ENCODE measurements around the gene MEPE.

Gene MEPE

GRCh38 chr4:87823200-87823599, 9.6 kb upstream of the MEPE start:
- TF ChIP-seq BACH2 (CRISPR knock-in tag; IDR thresholded peaks at IDR 0.05; ENCODE audit: borderline replicate concordance) (no peak), OSR1 (CRISPR knock-in tag; IDR thresholded peaks at IDR 0.05) (no peak), POU6F1 (CRISPR knock-in tag; IDR thresholded peaks at IDR 0.05; ENCODE audit: borderline replicate concordance, low read depth) (no peak), ZFP30 (CRISPR knock-in tag; IDR thresholded peaks at IDR 0.05) (no peak), CSDC2 (CRISPR knock-in tag; IDR thresholded peaks at IDR 0.05) (no peak)
- no peak for ATAC-seq

- no peak for ATAC-seq
- TF ChIP-seq ISL1 (CRISPR knock-in tag; IDR thresholded peaks at IDR 0.05) (no peak), CSRNP3 (CRISPR knock-in tag; IDR thresholded peaks at IDR 0.05) (no peak), ESRRG (CRISPR knock-in tag; IDR thresholded peaks at IDR 0.05) (no peak), BACH2 (CRISPR knock-in tag; IDR thresholded peaks at IDR 0.05; ENCODE audit: borderline replicate concordance) (no peak), RARB (CRISPR knock-in tag; IDR thresholded peaks at IDR 0.05) (no peak), CREB5 (CRISPR knock-in tag; IDR thresholded peaks at IDR 0.05; ENCODE audit: low read depth) (no peak), TOX (CRISPR knock-in tag; IDR thresholded peaks at IDR 0.05; ENCODE audit: borderline replicate concordance) (no peak), PPARA (CRISPR knock-in tag; IDR thresholded peaks at IDR 0.05; ENCODE audit: borderline replicate concordance) (no peak), ZNF70 (CRISPR knock-in tag; IDR thresholded peaks at IDR 0.05) (no peak), PATZ1 (CRISPR knock-in tag; IDR thresholded peaks at IDR 0.05; ENCODE audit: borderline replicate concordance) (no peak), OSR1 (CRISPR knock-in tag; IDR thresholded peaks at IDR 0.05) (no peak), POU6F1 (CRISPR knock-in tag; IDR thresholded peaks at IDR 0.05; ENCODE audit: borderline replicate concordance, low read depth) (no peak), ZNF565 (CRISPR knock-in tag; conservative IDR thresholded peaks at IDR 0.05; ENCODE audit: low read depth) (no peak), CSDC2 (CRISPR knock-in tag; IDR thresholded peaks at IDR 0.05) (no peak)
These were observed 9.0 kb upstream of the MEPE start for GRCh38 chr4:87823724-87824123.

GRCh38 chr4:87824352-87824751, 8.4 kb upstream of the MEPE start:
- TF ChIP-seq TOX (CRISPR knock-in tag; IDR thresholded peaks at IDR 0.05; ENCODE audit: borderline replicate concordance) (no peak), BACH2 (CRISPR knock-in tag; IDR thresholded peaks at IDR 0.05; ENCODE audit: borderline replicate concordance) (no peak), POU6F1 (CRISPR knock-in tag; IDR thresholded peaks at IDR 0.05; ENCODE audit: borderline replicate concordance, low read depth) (no peak), ZNF565 (CRISPR knock-in tag; conservative IDR thresholded peaks at IDR 0.05; ENCODE audit: low read depth) (no peak), TSHZ2 (CRISPR knock-in tag; IDR thresholded peaks at IDR 0.05) (no peak), ESRRG (CRISPR knock-in tag; IDR thresholded peaks at IDR 0.05) (no peak), GLIS3 (CRISPR knock-in tag; IDR thresholded peaks at IDR 0.05) (no peak)
- no peak for ATAC-seq
